ENCODE results near the gene EDA2R. TPM values are rescaled to one million over a fixed set of nuclear protein-coding genes. Genes with fewer than 3 reads are reported as not detected.

EDA2R gene
- total RNA-seq, 1 experiment from 2014 or later, result not detected

DNA sequence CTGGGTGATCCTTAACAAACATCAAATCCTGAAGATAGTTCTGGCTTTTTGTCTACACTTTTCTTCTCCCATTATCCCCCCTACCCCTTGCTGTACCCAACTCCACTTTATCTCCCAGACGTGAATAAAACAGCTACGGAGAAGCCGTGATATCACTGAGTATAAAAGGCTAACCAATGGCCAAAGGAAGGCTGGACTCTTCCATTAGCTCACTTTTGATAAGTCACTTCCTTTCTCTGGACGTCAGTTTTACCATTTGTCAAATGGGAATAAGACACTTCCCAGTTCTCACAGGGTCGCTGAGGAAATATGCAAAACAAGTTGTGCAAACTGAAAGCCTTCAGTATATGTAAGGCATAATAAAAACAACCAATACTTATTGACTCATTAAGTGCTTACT is 38.6 kb upstream of the EDA2R start:
- no peaks in the 10 kb centered on the region for H3K27me3 Mint-ChIP-seq (ENCODE audit: insufficient read depth, unreplicated experiment)
- no peak overlapping the region for H3K4me3 Mint-ChIP-seq (ENCODE audit: unreplicated experiment)
- H3K36me3 Mint-ChIP-seq (ENCODE audit: insufficient read depth, unreplicated experiment), result no peaks in the 10 kb centered on the region
- Histone ChIP-seq H3K4me3 (ENCODE audit: low read depth, low read length) (no peak overlapping the region), H3K27me3 (replicated peaks; ENCODE audit: control insufficient read depth, insufficient read depth, low read length) (no peaks in the 10 kb centered on the region), H3K4me1 (no peaks in the 10 kb centered on the region), H3K36me3 (ENCODE audit: control insufficient read depth, insufficient read depth, low read length) (no peaks in the 10 kb centered on the region), H3K9me3 (no peaks in the 10 kb centered on the region)
- H3K4me1 Mint-ChIP-seq (ENCODE audit: low read depth, unreplicated experiment), result no peaks in the 10 kb centered on the region
- no TSS peak for BruUV-seq (replicated peaks)
- ChIA-PET POLR2A (no interaction called here), CTCF (no interaction called here)
- intact Hi-C loops (cut with micrococcal nuclease; ENCODE audit: unreplicated experiment), result no loop called here
- TF ChIP-seq, protein P1, sequence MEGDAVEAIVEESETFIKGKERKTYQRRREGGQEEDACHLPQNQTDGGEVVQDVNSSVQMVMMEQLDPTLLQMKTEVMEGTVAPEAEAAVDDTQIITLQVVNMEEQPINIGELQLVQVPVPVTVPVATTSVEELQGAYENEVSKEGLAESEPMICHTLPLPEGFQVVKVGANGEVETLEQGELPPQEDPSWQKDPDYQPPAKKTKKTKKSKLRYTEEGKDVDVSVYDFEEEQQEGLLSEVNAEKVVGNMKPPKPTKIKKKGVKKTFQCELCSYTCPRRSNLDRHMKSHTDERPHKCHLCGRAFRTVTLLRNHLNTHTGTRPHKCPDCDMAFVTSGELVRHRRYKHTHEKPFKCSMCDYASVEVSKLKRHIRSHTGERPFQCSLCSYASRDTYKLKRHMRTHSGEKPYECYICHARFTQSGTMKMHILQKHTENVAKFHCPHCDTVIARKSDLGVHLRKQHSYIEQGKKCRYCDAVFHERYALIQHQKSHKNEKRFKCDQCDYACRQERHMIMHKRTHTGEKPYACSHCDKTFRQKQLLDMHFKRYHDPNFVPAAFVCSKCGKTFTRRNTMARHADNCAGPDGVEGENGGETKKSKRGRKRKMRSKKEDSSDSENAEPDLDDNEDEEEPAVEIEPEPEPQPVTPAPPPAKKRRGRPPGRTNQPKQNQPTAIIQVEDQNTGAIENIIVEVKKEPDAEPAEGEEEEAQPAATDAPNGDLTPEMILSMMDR (IDR thresholded peaks at IDR 0.05; ENCODE audit: insufficient read depth in 1 of 2, low read depth in 1 of 2, low read length in 1 of 2, severe bottlenecking in 1 of 2, unreplicated experiment in 1 of 2), result no peak
- no peaks in the 10 kb centered on the region for H3K9me3 Mint-ChIP-seq (ENCODE audit: unreplicated experiment)
- no peak for DNase-seq
- H3K27ac Mint-ChIP-seq (ENCODE audit: unreplicated experiment), result no peak overlapping the region

DNA sequence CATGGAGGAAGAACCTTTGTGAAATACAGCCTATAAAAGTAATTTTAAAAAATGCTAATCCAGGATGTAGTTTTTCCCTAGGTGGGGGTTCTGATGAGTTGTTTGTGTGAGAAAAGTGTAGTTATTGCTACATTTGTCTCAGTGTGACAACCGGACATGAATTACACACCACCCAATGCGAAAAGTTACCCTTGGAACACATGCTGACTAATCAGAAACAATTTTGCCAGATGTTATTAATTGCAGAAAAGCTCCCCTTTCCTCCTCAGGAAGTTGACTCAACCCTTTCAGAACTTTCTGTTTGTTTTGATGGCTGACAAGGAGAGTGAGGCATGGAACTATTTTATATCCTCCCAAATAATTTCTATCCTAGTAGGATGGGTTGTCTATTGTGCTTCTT is 38.1 kb upstream of the EDA2R start:
- intact Hi-C loops (cut with micrococcal nuclease; ENCODE audit: unreplicated experiment), result no loop called here
- DNase-seq, result no peak
- Histone ChIP-seq H3K36me3 (ENCODE audit: control insufficient read depth, insufficient read depth, low read length) (no peaks in the 10 kb centered on the region), H3K27me3 (replicated peaks; ENCODE audit: control insufficient read depth, insufficient read depth, low read length) (no peaks in the 10 kb centered on the region), H3K9me3 (no peaks in the 10 kb centered on the region), H3K4me1 (no peaks in the 10 kb centered on the region), H3K4me3 (ENCODE audit: low read depth, low read length) (no peak overlapping the region)
- Mint-ChIP-seq H3K4me1 (ENCODE audit: low read depth, unreplicated experiment) (no peaks in the 10 kb centered on the region), H3K27ac (ENCODE audit: unreplicated experiment) (no peak overlapping the region), H3K9me3 (ENCODE audit: unreplicated experiment) (no peaks in the 10 kb centered on the region), H3K4me3 (ENCODE audit: unreplicated experiment) (no peak overlapping the region), H3K27me3 (ENCODE audit: insufficient read depth, unreplicated experiment) (no peaks in the 10 kb centered on the region), H3K36me3 (ENCODE audit: insufficient read depth, unreplicated experiment) (no peaks in the 10 kb centered on the region)
- POLR2A ChIA-PET, result no interaction called here
- TF ChIP-seq, protein P1 (IDR thresholded peaks at IDR 0.05; ENCODE audit: insufficient read depth in 1 of 2, low read depth in 1 of 2, low read length in 1 of 2, severe bottlenecking in 1 of 2, unreplicated experiment in 1 of 2), result no peak
- CTCF ChIA-PET, result no interaction called here
- no TSS peak for BruUV-seq (replicated peaks)

DNA sequence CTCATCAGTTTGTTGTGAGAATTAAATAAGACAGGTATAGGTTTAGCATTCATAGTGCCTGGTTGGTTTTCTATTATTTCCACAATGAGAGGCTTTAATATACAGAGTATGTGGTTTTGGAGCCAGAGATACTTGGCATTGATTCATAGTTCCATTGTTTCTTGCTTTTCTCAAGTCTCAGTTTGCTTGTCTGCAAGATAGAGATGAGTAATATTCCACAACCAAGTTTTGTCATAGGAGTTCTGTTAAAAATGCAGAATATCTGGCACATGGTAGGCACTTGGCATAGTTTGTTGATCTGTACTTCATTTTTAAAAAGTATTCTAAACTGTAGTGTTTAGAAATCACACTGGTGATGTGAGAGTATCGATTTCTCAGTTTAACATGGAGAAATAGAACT is 37.5 kb upstream of the EDA2R start:
- Histone ChIP-seq H3K27me3 (replicated peaks; ENCODE audit: control insufficient read depth, insufficient read depth, low read length) (no peaks in the 10 kb centered on the region), H3K4me1 (no peaks in the 10 kb centered on the region), H3K36me3 (ENCODE audit: control insufficient read depth, insufficient read depth, low read length) (no peaks in the 10 kb centered on the region), H3K9me3 (no peaks in the 10 kb centered on the region), H3K4me3 (ENCODE audit: low read depth, low read length) (no peak overlapping the region)
- Mint-ChIP-seq H3K27ac (ENCODE audit: unreplicated experiment) (no peak overlapping the region), H3K4me3 (ENCODE audit: unreplicated experiment) (no peak overlapping the region), H3K27me3 (ENCODE audit: insufficient read depth, unreplicated experiment) (no peaks in the 10 kb centered on the region), H3K36me3 (ENCODE audit: insufficient read depth, unreplicated experiment) (no peaks in the 10 kb centered on the region), H3K4me1 (ENCODE audit: low read depth, unreplicated experiment) (no peaks in the 10 kb centered on the region), H3K9me3 (ENCODE audit: unreplicated experiment) (no peaks in the 10 kb centered on the region)
- intact Hi-C loops (cut with micrococcal nuclease; ENCODE audit: unreplicated experiment), result no loop called here
- DNase-seq, result no peak
- POLR2A ChIA-PET, result no interaction called here
- CTCF ChIA-PET, result no interaction called here
- no TSS peak for BruUV-seq (replicated peaks)
- TF ChIP-seq, protein P1 (IDR thresholded peaks at IDR 0.05; ENCODE audit: insufficient read depth in 1 of 2, low read depth in 1 of 2, low read length in 1 of 2, severe bottlenecking in 1 of 2, unreplicated experiment in 1 of 2), result no peak
